ENCODE results near the gene PPP1R16B.
"Not testable (repeated sequence)": the region's sequence is repeated elsewhere in the genome, so short reads cannot be mapped to it uniquely, and the experiment has no call there.

The PPP1R16B gene

DNA sequence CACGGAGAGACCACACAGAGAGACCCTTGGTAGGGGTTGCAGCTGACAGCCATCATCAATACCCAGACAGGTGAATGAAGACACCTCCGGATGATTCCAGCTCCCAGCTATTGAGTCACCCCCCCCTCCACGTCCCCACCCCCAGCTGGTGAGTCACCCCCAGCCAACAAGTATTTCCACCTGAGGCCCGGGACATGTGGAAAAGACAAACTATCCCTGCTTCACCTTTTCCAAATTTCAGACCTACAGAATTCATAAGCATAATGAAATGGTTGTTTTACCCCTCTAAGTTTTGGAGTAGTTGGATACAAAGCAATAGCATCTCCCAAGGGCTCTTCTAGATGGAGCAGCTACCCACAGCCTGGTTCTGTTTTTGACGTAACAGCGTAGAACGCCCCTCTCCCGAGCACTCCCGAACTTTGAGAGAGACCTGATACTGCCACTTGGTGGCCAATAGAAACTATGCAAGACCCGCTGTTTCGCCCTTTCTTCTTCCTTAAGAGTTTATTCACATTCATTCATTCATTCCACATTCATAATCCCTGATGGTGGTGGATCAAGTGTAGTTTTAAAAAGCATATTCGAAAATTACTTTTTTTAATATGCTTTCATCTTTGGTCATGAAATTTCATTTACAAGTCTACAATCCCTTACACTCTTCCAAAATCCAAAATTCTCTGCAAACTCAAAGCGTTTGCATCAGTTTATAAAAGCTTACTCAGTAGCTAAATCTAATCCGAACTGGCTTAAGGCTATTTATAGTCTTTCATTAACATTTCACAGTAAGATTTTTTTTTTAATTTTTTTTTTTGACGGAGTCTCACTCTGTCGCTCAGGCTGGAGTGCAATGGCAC is 15.1 kb upstream of the PPP1R16B start:
- CTCF ChIA-PET = interaction anchor here (0.7 to 1.4 kb wide), 6 partner anchors 9 to 453 kb away, joined by 3 to 11 read pairs (median 4); partner anchors contain the start of gene PPP1R16B
- peak; percentile 73 for DNase-seq (ENCODE audit: extremely low spot score)
- POLR2A ChIA-PET = no interaction called here
- no peak for TF ChIP-seq L3MBTL2 (conservative IDR thresholded peaks at IDR 0.05)
- no peak for TF ChIP-seq CTBP1 (IDR thresholded peaks at IDR 0.05; ENCODE audit: borderline replicate concordance)
- TF ChIP-seq ZNF384 (IDR thresholded peaks at IDR 0.05) = no peak
- TF ChIP-seq PKNOX1 (IDR thresholded peaks at IDR 0.05) = no peak
- TF ChIP-seq SP1 (IDR thresholded peaks at IDR 0.05) = no peak
- TF ChIP-seq HDGF (IDR thresholded peaks at IDR 0.05; ENCODE audit: borderline replicate concordance) = no peak
- no peak for TF ChIP-seq LEF1 (IDR thresholded peaks at IDR 0.05; ENCODE audit: borderline replicate concordance)
- no peak for TF ChIP-seq BHLHE40 (IDR thresholded peaks at IDR 0.05; ENCODE audit: borderline replicate concordance)
- TF ChIP-seq ELF4 (IDR thresholded peaks at IDR 0.05) = no peak
- no peak for TF ChIP-seq FOXK2 (IDR thresholded peaks at IDR 0.05)
- TF ChIP-seq NFRKB (IDR thresholded peaks at IDR 0.05) = no peak
- TF ChIP-seq FOXM1 (IDR thresholded peaks at IDR 0.05; ENCODE audit: borderline replicate concordance) = no peak
- TF ChIP-seq SUZ12 (IDR thresholded peaks at IDR 0.05) = no peak
- TF ChIP-seq TARDBP (IDR thresholded peaks at IDR 0.05) = no peak
- no peak for TF ChIP-seq ARNT (IDR thresholded peaks at IDR 0.05)
- TF ChIP-seq FOXA1 (IDR thresholded peaks at IDR 0.05) = no peak

DNA sequence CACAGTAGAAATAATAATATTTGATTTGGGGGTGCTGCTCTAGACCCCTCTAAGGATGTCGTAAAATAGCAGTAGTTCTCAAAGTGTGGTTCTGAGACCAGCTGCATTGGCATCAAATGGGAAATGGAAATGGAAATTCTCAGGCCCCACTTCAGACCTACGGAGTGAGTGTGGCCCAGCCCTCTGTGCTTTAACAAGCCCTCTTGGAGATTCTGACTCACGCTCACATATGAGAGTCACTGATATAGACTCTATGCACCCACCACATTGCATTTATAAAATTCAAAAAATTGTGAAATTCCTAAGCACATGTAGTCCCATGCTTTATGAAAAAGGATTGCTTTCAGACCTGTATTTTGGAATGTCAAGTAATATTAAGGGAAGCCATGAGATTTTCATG is 14.2 kb upstream of the PPP1R16B start:
- no peak for DNase-seq (ENCODE audit: extremely low spot score)
- TF ChIP-seq FOXK2 (IDR thresholded peaks at IDR 0.05) (no peak), FOXA1 (IDR thresholded peaks at IDR 0.05) (no peak), SUZ12 (IDR thresholded peaks at IDR 0.05) (no peak), LEF1 (IDR thresholded peaks at IDR 0.05; ENCODE audit: borderline replicate concordance) (no peak), PKNOX1 (IDR thresholded peaks at IDR 0.05) (no peak), SP1 (IDR thresholded peaks at IDR 0.05) (no peak), ARNT (IDR thresholded peaks at IDR 0.05) (no peak), NFRKB (IDR thresholded peaks at IDR 0.05) (no peak), FOXM1 (IDR thresholded peaks at IDR 0.05; ENCODE audit: borderline replicate concordance) (no peak), L3MBTL2 (conservative IDR thresholded peaks at IDR 0.05) (no peak), CTBP1 (IDR thresholded peaks at IDR 0.05; ENCODE audit: borderline replicate concordance) (no peak), HDGF (IDR thresholded peaks at IDR 0.05; ENCODE audit: borderline replicate concordance) (no peak), ZNF384 (IDR thresholded peaks at IDR 0.05) (no peak), BHLHE40 (IDR thresholded peaks at IDR 0.05; ENCODE audit: borderline replicate concordance) (no peak), ELF4 (IDR thresholded peaks at IDR 0.05) (no peak), TARDBP (IDR thresholded peaks at IDR 0.05) (no peak)
- CTCF ChIA-PET = interaction anchor here (1.4 kb wide), 1 partner anchor 14 kb away, joined by 11 read pairs; the partner anchor contains the start of gene PPP1R16B
- POLR2A ChIA-PET = no interaction called here

DNA sequence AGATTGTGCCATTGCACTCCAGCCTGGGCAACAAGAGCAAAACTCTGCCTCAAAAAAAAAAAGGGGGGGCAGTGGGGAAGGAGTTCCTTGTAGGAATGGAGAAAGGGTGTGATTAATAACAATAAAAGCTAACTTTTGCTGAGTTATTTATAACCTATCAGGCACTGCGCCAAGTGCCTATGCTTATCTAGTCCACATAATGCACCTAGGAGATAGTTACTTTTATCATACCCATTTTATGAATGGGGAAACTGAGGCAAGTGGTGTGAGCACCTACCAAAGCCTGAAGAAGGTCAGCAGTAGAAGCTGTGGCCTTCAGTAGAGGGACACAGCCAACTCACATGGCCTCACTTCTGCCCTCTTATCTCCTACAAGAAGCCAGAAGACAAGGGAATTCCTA is 13.6 kb upstream of the PPP1R16B start:
- ChIA-PET POLR2A (no interaction called here), CTCF (no interaction called here)
- TF ChIP-seq SUZ12 (IDR thresholded peaks at IDR 0.05) = no peak
- TF ChIP-seq SP1 (IDR thresholded peaks at IDR 0.05) = no peak
- no peak for TF ChIP-seq L3MBTL2 (conservative IDR thresholded peaks at IDR 0.05)
- no peak for TF ChIP-seq FOXM1 (IDR thresholded peaks at IDR 0.05; ENCODE audit: borderline replicate concordance)
- no peak for DNase-seq (ENCODE audit: extremely low spot score)

- CTCF ChIA-PET; DNase-seq (ENCODE audit: extremely low spot score); POLR2A ChIA-PET: not testable (repeated sequence)
Measured at GRCh38 chr20:38794057-38794456, 11.4 kb upstream of the PPP1R16B start.

DNA sequence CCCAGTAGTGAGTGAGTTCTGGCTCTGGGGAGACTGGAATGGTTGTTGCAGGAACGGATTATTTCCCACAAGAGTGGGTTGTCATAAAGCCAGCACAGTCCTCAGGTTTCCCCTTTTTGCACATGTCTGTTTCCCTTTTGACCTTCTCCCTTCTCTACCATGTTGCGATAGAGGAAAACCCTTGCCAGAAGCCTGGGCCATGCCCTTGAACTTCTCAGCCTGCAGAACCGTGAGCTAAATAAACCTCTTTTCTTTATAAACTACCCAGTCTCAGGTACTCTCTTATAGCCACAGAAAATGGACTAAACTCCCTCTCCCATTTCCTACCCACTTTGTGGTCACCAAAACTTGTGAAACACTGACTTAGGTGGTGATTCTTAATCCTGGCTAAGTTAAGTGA is 7.2 kb upstream of the PPP1R16B start:
- TF ChIP-seq ELF4 (IDR thresholded peaks at IDR 0.05) (no peak), CTBP1 (IDR thresholded peaks at IDR 0.05; ENCODE audit: borderline replicate concordance) (no peak), FOXK2 (IDR thresholded peaks at IDR 0.05) (no peak), SUZ12 (IDR thresholded peaks at IDR 0.05) (no peak), TARDBP (IDR thresholded peaks at IDR 0.05) (no peak), SP1 (IDR thresholded peaks at IDR 0.05) (no peak), ARNT (IDR thresholded peaks at IDR 0.05) (no peak), HDGF (IDR thresholded peaks at IDR 0.05; ENCODE audit: borderline replicate concordance) (no peak), FOXM1 (IDR thresholded peaks at IDR 0.05; ENCODE audit: borderline replicate concordance) (no peak), FOXA1 (IDR thresholded peaks at IDR 0.05) (no peak), PKNOX1 (IDR thresholded peaks at IDR 0.05) (no peak), ZNF384 (IDR thresholded peaks at IDR 0.05) (no peak), L3MBTL2 (conservative IDR thresholded peaks at IDR 0.05) (no peak), BHLHE40 (IDR thresholded peaks at IDR 0.05; ENCODE audit: borderline replicate concordance) (no peak), NFRKB (IDR thresholded peaks at IDR 0.05) (no peak)
- ChIA-PET POLR2A (no interaction called here), CTCF (no interaction called here)
- no peak for DNase-seq (ENCODE audit: extremely low spot score)

GRCh38 chr20:38799203-38799602 is 6.3 kb upstream of the PPP1R16B start:
- TF ChIP-seq ELF4 (IDR thresholded peaks at IDR 0.05) (no peak), SP1 (IDR thresholded peaks at IDR 0.05) (no peak), BHLHE40 (IDR thresholded peaks at IDR 0.05; ENCODE audit: borderline replicate concordance) (no peak), HDGF (IDR thresholded peaks at IDR 0.05; ENCODE audit: borderline replicate concordance) (no peak), FOXA1 (IDR thresholded peaks at IDR 0.05) (no peak)
- ChIA-PET CTCF (interaction anchor here (1.0 kb wide), 1 partner anchor 9 kb away, joined by 5 read pairs; no protein-coding TSS in a partner anchor), POLR2A (no interaction called here)
- no peak for DNase-seq (ENCODE audit: extremely low spot score)
